Thymus (tissue), 11 donors: ENCODE measurements around the gene PTGFR. TPM values are rescaled to one million over a fixed set of nuclear protein-coding genes. Genes with fewer than 3 reads are reported as not detected.

Experiments
- DNase-seq, 9 donors: peaks; one replicate each; pipeline ENCODE4 v3.0.0-alpha.2; 2013; ENCODE audit warnings: low spot score in 9 of 9, low read depth in 6 of 9, missing footprints in 1 of 9
- H3K27ac ChIP-seq, 2 donors: one replicate each; pipeline ENCODE4 v1.5.1; 2013; ENCODE audit warnings: control low read depth in 1 of 2, low read depth in 1 of 2, low read length in 1 of 2, mild to moderate bottlenecking in 1 of 2, moderate library complexity in 1 of 2
- H3K27me3 ChIP-seq, 2 donors: one replicate each; pipeline ENCODE4 v1.5.1; 2013; ENCODE audit warnings: low read length in 1 of 2; ENCODE audit not compliant: control insufficient read depth in 2 of 2, insufficient read depth in 1 of 2
- H3K36me3 ChIP-seq, 2 donors: one replicate each; pipeline ENCODE4 v1.5.1; 2013; ENCODE audit warnings: low read length in 1 of 2, mild to moderate bottlenecking in 1 of 2, moderate library complexity in 1 of 2; ENCODE audit not compliant: control insufficient read depth in 2 of 2, insufficient read depth in 2 of 2
- H3K4me1 ChIP-seq, 2 donors: one replicate each; pipeline ENCODE4 v1.5.1; 2013; ENCODE audit warnings: low read length in 2 of 2; ENCODE audit not compliant: control insufficient read depth in 2 of 2, insufficient read depth in 2 of 2
- H3K4me3 ChIP-seq, 2 donors: one replicate each; pipeline ENCODE4 v1.5.1; 2013; ENCODE audit warnings: low read length in 2 of 2, control low read depth in 1 of 2, mild to moderate bottlenecking in 1 of 2
- H3K9me3 ChIP-seq, 2 donors: one replicate each; pipeline ENCODE4 v1.5.1; 2013; ENCODE audit warnings: low read length in 1 of 2, mild to moderate bottlenecking in 1 of 2; ENCODE audit not compliant: control insufficient read depth in 2 of 2, insufficient read depth in 1 of 2
- WGBS: extraction: QIAGEN DNeasy Blood & Tissue Kit; methylation state at CpG from one replicate; pipeline ENCODE4 v1.1.7; 2013; 5-methylcytosine and 5-hydroxymethylcytosine counted together
- polyA plus RNA-seq: library from polyadenylated mRNA; stranded (reverse); fragments of 200-250 nt; gene quantifications from one replicate; pipeline ENCODE4 v1.2.3, GENCODE V29; 2013
- total RNA-seq: library from RNA; stranded (reverse); fragments of 120-200 nt; gene quantifications from one replicate; pipeline ENCODE4 v1.2.4, GENCODE V29; 2013
- donor health status: healthy.

PTGFR gene
- total and polyA plus RNA-seq, 2 donors, result 0.11 to 0.14 TPM

DNA sequence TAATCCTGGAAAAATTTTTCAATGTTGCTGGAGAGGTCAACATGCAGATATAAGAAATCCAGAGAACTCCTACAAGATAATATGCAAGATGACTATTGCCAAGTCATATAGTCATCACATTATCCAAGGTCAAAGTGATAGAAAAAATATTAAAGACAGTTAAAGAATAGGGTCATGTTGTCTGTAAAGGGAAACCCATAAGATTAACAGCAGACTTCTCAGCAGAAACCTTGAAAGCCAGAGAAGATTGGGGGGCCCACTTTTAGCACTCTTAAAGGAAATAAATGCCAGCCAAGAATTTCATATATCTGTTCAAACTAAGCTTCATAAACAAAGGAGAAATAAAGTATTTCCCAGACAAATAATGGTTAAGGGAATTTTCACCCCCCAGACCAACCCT, 64.1 kb downstream of the PTGFR start:
- Histone ChIP-seq H3K27me3 (no peaks in the 10 kb centered on the region), H3K4me1 (no peaks in the 10 kb centered on the region), H3K27ac (no peak overlapping the region), H3K4me3 (no peak overlapping the region), H3K36me3 (no peaks in the 10 kb centered on the region), H3K9me3 (peaks cover 1 to 18% of the 10 kb centered on the region in 2 donors)
- DNase-seq, result no peak

DNA sequence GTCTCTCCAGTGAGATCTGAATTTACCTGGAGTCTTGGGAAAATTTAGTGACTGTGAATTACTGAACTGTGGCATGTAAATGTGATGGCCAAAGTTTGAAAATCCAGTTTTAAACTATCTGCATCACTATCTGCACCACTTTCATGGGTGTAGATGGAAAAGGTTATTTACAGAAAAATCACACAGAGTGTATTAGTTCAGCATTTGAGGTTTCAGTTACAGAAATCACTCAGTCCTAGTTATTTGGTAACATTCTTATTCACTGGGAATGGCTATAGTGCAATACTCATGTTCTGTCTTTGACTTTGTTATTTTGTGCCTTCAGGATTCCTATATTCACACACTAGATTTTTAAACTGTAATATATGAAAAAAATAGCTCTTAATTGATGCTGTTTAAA, 68.9 kb downstream of the PTGFR start:
- Histone ChIP-seq H3K9me3 (no peaks in the 10 kb centered on the region), H3K36me3 (no peaks in the 10 kb centered on the region), H3K27ac (no peak overlapping the region), H3K4me1 (no peaks in the 10 kb centered on the region), H3K27me3 (no peaks in the 10 kb centered on the region), H3K4me3 (no peak overlapping the region)
- no peak for DNase-seq

GRCh38 chr1:78560811-78561210, 70.0 kb downstream of the PTGFR start:
- H3K4me1 ChIP-seq, result no peaks in the 10 kb centered on the region
- WGBS, result 100% methylated on average over 1 of the region's 1 CpG
- H3K27me3 ChIP-seq, result no peaks in the 10 kb centered on the region
- DNase-seq, result no peak
- H3K4me3 ChIP-seq, result no peak overlapping the region
- no peaks in the 10 kb centered on the region for H3K36me3 ChIP-seq
- no peaks in the 10 kb centered on the region for H3K9me3 ChIP-seq
- H3K27ac ChIP-seq, result no peak overlapping the region

DNA sequence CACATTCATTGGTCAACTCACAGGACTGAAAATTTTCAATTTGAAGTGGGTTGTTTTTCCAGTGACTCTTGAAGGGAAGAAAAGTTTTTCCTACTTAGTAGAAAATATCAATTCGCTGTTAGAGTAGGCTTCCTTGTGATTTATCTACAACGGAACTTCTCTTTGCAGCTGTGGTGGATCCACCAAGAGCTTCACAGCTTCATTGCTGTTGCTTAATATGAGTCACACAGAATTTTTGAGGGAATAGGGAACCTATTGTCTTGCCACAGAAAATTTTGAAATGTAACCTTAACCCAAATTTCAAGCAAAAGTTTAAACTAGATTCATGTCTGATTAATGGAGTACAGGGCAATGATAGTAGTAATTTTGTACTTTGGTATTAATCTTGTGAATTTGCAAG, 71.1 kb downstream of the PTGFR start:
- WGBS, result 91% methylated on average over 2 of the region's 2 CpGs

DNA sequence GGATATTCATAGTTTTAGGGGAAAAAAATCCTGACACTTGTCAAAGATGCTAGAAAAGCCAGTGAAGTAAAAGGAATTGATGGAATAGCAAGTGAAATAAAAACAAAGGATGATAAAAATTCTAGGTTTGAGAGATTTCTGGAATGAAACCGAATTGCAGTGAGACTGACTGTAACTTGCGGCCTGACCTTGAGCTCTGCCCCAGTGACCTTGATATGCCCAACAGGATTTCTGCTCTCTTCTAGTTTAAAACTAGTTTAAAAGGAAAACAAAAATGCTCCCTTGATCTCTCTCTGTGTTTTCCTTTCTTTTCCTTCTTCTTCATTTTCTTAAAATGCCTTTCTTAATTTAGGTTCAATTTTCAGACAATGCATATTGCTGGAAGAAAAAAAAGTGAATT, 74.6 kb downstream of the PTGFR start:
- Histone ChIP-seq H3K4me1 (no peaks in the 10 kb centered on the region), H3K4me3 (no peak overlapping the region), H3K36me3 (no peaks in the 10 kb centered on the region), H3K27me3 (no peaks in the 10 kb centered on the region), H3K9me3 (no peaks in the 10 kb centered on the region), H3K27ac (no peak overlapping the region)
- DNase-seq, result no peak
- 92% methylated on average over 2 of the region's 2 CpGs for WGBS

More for the DNA sequence above, 71.1 kb downstream of the PTGFR start:
- H3K4me3 ChIP-seq, result no peak overlapping the region
- no peaks in the 10 kb centered on the region for H3K27me3 ChIP-seq
- no peaks in the 10 kb centered on the region for H3K9me3 ChIP-seq
- no peaks in the 10 kb centered on the region for H3K36me3 ChIP-seq
- no peaks in the 10 kb centered on the region for H3K4me1 ChIP-seq
- H3K27ac ChIP-seq, result no peak overlapping the region
- DNase-seq, result no peak

DNA sequence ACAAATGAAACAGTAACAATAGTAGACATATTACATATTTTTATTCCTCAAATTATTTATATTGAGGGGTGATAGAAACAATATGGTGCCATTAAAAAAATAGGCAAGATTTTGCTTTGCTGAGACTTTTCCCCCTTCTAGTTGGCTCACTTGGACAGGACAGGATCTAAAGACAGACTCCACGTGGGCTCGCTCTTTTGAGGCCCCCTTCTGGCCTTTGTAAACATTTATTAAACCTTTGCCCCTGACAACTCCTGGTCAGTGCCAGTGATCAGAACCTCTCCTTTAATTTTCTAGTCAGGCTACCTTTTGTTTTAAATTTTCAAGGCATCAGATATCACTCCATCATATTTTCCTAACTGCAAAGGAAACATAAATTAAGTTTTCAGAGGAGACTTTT, 79.8 kb downstream of the PTGFR start:
- H3K36me3 ChIP-seq, result no peaks in the 10 kb centered on the region
- H3K27ac ChIP-seq, result no peak overlapping the region
- no peak overlapping the region for H3K4me3 ChIP-seq
- no peak for DNase-seq
- H3K9me3 ChIP-seq, result no peaks in the 10 kb centered on the region
- H3K27me3 ChIP-seq, result no peaks in the 10 kb centered on the region
- H3K4me1 ChIP-seq, result no peaks in the 10 kb centered on the region
- WGBS, result 74% methylated on average over 2 of the region's 2 CpGs

DNA sequence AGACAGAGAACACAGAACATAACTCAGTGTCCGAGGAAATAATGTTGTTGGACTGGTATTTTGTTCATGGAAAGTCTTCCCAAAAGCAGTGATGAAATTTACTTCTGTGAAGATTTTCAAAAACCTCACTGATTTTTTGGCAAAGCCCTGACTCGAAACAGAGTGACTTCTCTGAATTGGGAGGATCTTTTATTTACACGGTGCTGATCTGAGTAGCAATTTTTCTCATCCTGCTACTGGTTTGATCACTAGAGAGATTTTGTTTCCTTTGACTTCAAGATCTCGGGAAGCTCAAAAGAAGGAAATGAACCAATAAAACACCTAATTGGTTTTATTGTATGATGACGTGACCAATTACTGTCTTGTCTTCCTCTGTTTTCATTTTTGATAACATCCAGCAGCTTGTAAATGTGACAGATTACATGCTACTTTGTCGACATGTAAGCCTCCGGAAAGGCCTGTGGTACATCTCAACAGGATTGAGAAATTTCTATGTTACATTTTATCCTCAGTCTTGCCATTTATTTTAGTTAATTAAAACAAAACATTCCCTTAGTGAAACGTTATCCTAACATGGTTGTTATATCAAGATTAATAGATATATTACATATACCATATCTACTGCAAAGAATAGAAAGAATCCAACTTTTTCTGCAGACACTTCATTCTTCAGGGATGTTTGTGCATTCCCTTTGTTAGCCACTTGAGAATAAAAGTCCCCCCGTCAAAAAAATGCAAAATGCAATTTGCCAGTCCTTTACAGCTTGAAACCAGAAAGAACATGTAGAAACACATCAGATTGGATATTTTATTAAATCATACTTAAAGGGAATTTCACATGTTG, 86.7 kb downstream of the PTGFR start:
- no peaks in the 10 kb centered on the region for H3K4me1 ChIP-seq
- no peaks in the 10 kb centered on the region for H3K27me3 ChIP-seq
- no peaks in the 10 kb centered on the region for H3K9me3 ChIP-seq
- H3K4me3 ChIP-seq, result no peak overlapping the region
- 86% methylated on average over 9 of the region's 9 CpGs for WGBS
- no peak for DNase-seq
- H3K36me3 ChIP-seq, result no peaks in the 10 kb centered on the region
- no peak overlapping the region for H3K27ac ChIP-seq

DNA sequence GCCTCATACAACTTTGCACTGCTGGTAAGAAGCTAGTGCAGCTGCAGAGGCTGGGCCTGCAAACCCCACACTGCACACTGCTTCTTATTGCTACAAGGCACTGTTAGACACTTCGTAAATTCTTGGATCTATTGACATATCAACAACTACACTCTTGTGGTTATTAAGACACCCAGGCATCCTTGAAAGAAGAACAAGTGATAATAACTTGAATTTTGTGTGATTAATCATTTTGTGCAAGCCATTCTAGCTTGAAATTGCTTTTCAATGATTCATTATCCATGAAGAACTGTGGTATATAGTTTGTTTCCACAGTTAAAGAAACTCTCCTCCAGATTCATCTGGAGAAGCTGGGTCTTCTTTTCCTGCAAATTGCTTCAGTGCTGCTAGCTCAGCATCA, 95.8 kb downstream of the PTGFR start:
- Histone ChIP-seq H3K4me1 (no peaks in the 10 kb centered on the region), H3K9me3 (no peaks in the 10 kb centered on the region), H3K4me3 (no peak overlapping the region), H3K27me3 (no peaks in the 10 kb centered on the region), H3K36me3 (no peaks in the 10 kb centered on the region), H3K27ac (no peak overlapping the region)
- DNase-seq, result no peak
- WGBS, result 97% methylated on average over 1 of the region's 1 CpG

GRCh38 chr1:78587211-78587610, 96.4 kb downstream of the PTGFR start:
- H3K27me3 ChIP-seq, result no peaks in the 10 kb centered on the region
- H3K27ac ChIP-seq, result no peak overlapping the region
- 96% methylated on average over 1 of the region's 1 CpG for WGBS
- no peaks in the 10 kb centered on the region for H3K36me3 ChIP-seq
- no peak overlapping the region for H3K4me3 ChIP-seq
- H3K9me3 ChIP-seq, result no peaks in the 10 kb centered on the region
- H3K4me1 ChIP-seq, result no peaks in the 10 kb centered on the region
- no peak for DNase-seq
